IPS DF 19.7 (cell line): ENCODE results near the gene CYP4B1.
"Not testable (repeated sequence)": the region's sequence is repeated elsewhere in the genome, so short reads cannot be mapped to it uniquely, and the experiment has no call there.

Experiments
- DNase-seq: peaks from one replicate; pipeline ENCODE4 v3.0.0-alpha.2; 2013; ENCODE audit warnings: low read depth, low spot score

Gene CYP4B1

DNA sequence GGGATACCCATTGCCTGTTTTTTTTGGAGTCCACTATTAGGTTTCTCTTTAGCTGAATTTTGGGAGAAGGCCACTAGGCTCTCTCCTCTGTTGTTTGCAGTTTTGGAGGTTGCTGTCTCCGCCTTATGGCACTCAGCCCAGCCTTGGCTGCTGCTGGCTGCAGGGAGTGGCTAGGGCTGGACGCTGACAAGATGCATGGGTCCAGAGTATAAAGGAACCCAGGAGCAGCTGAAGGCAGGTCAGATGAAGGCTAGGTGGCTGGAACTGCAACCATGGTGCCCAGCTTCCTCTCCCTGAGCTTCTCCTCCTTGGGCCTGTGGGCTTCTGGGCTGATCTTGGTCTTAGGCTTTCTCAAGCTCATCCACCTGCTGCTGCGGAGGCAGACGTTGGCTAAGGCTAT is at the start of gene CYP4B1:
Gene CYP4B1, plus strand, starts transcription at position 237 of the 400 bp plus-strand sequence. Its CDS starts 36 bp downstream, at position 273.
- no peak for DNase-seq

- DNase-seq, result no peak
Measured at GRCh38 chr1:46749404-46749803, 49.4 kb upstream of the CYP4B1 start.

- DNase-seq, result no peak
Measured at GRCh38 chr1:46749921-46750404, 48.9 kb upstream of the CYP4B1 start.

DNA sequence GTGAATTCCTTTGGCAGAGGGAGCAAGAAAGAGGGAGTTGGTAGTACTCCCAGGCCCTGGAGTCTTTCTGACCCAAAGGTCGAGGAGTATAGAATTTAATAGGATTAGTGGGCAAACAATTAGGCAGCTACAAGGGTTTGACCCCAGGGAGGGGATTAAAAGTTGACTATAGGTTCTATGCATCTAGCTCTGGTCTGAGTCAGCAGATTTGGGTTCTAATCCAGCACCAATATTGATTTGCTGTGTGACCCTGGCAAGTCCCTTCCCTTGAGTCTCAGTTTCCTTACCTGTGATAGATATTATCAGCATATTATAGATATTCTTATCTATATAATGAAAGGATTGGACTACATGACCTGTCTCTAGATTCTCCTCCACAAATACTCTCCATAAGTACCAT is 44.9 kb upstream of the CYP4B1 start:
- no peak for DNase-seq

DNA sequence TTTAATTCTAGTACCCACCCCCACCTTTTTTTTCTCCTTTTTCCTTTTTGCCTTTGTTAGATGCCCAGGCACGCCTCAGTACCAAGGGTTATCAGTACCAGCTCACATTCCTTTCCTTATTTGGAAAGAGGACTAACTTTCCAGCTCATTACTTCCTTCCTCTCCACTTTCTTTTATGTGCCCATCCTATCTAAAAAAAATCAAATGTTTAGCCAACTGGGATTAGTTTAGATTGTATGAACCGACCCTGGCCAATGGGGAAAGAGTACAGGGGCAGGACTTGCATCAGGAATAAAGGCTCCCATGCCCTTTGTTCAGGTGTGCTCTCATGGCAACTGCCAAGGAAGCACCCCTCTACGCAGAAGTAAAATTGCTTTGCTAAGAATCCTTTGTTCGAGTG is 44.1 kb upstream of the CYP4B1 start:
- not testable (repeated sequence) for DNase-seq

- DNase-seq, result no peak
Measured at GRCh38 chr1:46755121-46755520, 43.7 kb upstream of the CYP4B1 start.

DNA sequence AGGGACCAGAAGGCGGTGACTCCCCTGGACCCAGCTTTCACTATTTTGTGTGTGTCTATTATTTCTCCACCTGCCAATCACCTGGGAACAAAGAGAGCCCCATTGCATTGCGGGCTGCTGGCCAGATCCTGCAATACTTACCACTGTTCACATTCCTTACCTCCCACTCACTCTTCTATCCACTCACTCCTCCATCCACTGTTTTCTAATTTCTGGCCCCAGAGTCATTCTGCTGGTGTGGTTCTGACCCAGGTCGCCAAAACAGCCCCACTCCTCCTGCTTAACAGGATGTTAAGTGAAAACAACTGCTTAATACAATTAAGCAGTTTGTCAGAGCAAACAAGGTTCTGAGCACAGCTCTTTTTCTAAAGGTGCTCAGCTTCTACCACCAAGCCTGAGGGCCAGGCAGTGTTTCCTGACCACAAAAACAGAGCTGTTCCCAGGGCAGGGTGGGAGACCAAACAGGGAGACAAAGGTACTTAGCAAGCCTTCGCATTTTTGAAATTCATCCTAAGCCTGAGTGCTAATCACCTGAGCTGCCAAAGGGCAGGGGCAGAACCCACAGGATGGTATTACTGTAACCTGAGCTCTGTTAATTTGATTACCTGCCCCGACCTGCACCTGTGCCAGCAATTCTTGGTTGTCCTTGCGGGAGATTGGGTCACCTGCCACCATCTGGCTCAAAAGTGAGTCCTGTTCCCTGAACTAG is 41.4 kb upstream of the CYP4B1 start:
- DNase-seq, result peak; percentile 20

GRCh38 chr1:46757956-46758528 is 40.8 kb upstream of the CYP4B1 start:
- DNase-seq, result no peak

DNA sequence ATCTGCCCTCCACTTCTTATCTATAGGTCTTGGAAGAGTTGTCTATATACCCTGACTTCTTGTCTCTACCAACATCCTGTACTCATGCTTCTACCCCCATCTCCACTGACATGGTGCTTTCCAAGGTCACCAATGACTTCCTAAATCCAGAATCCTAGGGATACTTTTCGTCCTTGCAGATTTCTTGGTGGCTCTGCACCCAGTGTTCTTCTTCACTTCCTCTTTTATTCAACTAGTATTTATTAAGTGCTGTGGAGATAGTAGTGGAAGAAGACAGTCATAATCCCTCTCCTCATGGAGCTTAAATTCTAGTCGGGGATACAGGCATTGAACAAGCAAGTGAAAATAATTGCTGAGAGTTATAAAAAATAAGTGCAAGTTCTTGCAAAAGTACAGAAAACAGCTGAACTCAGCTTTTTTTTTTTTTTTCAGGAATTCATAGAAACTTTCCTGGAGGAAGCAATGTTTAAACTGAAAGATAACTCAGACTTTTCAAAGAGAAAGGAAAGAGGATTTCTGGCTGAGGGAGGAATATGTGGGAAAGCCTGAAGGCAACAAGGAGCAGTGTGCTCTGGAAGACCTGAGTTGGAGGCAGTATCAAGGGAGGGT is 38.2 kb upstream of the CYP4B1 start:
- no peak for DNase-seq

DNA sequence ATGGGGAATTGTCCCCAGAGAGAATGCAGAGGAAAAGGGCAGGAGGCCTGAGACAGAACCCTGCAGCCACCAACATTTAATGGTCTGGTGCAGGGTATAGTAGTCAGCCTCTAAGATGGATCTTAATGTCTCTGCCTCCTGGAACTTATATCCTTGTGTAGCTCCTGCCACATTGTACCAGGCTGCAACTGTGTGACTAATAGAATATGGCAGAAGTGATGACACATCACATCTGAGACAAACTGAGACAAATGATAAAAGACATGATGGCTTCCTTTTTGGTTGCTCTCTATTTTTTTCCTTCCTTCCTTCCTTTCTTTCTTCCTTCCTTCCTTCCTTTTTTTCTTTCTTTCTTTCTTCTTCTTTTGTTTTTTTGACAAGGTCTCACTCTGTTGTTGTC is 37.1 kb upstream of the CYP4B1 start:
- DNase-seq, result no peak

DNA sequence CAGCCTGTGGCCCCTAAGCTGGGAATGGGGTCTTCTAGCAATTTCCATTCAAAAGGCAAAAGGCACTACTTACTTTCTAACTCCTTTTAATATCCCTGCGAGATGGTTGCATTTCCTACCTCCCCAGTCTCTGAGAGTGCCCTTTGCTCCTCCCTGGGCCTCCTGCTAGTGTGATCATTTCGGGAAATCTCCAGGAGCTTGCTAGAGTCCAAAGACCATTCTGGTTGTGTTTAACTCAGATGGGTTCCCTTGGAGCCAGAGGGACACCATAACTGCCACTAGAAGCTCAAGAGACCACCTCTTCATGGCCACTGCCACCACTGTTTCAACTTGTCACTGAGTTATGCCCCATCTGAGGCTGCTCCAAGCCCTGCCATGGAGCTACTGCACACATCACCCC is 34.4 kb upstream of the CYP4B1 start:
- DNase-seq, result no peak

- no peak for DNase-seq
Measured at GRCh38 chr1:46767649-46768282, 31.1 kb upstream of the CYP4B1 start.

DNA sequence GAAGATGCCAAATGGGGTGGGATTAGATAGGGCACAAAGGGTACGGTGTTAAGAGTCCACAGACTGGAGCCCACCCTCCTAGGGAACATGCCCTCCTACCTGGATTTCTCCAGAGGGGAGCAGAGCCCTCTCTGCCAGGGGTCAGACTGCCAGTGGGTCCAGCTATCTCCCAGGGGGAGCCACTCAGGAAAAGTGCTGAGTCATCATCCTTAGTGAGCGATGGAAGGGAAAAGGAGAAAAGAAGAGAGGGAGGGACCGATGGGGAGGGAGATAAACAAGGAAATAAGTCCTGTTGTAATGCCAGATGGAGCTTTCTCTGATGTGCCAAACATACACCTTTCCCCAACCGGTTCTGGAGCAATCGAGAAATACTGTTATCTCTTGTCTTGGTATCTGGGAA is 30.4 kb upstream of the CYP4B1 start:
- no peak for DNase-seq

- DNase-seq, result no peak
Measured at GRCh38 chr1:46769028-46769740, 29.7 kb upstream of the CYP4B1 start.

DNA sequence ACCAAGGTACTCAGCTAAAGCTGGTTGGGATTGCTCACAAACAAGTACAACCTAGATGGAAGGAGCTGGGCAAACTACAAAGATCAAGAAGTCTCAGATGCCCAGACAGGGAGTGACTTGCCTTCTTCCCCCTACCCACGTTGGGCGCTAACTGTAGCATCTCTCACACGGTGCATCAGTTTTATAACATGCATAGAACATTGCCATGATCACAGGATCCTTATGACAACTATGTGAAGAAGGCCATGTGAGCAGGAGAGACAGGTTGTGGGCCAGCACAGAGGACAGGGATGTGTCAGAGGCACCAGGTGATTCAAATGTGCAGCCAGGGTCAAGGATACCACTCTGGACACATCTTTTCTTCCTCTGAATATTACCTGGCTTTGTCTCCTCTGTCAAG is 28.3 kb upstream of the CYP4B1 start:
- no peak for DNase-seq

DNA sequence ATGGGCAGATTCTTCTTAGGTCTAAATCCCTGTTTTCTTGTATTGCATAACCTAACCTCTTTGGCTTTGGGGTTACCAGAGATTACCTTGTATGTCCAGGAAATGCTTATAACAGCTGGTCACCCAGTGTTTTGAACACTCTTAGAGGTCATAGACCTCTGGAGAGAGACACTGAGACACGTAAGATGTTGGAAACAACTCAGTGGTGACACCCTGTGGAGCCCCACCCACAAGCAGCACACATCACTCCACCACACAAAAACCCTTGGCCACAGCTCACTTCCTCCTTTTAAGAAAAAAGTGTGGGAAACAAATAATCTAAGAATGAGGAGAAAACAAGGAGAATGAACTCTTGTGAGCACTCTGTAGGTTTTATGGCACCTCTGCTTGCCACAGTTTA is 26.3 kb upstream of the CYP4B1 start:
- no peak for DNase-seq

GRCh38 chr1:46774297-46774696 is 24.5 kb upstream of the CYP4B1 start:
- DNase-seq, result no peak

- not testable (repeated sequence) for DNase-seq
Measured at GRCh38 chr1:46778456-46778855, 20.4 kb upstream of the CYP4B1 start.

- DNase-seq, result peak; percentile 28
Measured at GRCh38 chr1:46784666-46785065, 14.2 kb upstream of the CYP4B1 start.

GRCh38 chr1:46788634-46789033 is 10.2 kb upstream of the CYP4B1 start:
- DNase-seq, result not testable (repeated sequence)

DNA sequence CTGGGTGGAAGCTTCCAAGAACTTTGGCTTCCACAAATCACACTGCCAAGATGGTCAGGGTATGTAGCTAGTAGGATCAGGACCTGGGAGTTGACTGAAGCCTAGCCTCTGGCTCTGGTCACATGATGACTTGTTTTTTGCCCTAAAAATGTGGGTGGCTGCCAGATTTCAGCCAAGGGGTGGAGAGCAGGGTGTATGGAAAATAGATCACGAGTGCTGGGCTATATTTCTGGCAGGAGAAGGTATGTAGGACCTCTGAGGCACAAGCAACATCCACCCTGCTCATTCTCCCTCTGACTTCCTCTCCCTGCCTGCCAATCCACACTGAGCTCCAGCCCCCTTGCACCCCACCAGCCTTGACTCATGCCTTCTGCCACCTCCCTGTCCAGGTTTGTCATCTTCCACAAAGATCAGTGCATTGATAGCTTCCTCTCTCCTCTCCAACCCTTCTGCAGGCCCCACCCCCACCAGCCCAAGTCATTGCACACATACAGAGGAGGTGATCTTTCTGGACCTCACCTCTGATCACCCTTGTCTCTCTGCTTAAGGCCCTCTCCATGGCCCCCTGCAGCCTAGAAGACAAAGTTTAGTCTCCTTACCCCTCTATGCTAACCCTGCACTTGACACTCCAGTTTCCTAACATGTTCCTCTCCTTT is 8.3 kb upstream of the CYP4B1 start:
- DNase-seq, result no peak
